HG03159 (cell line): ENCODE results near the gene GLCE.
"Not testable (repeated sequence)": the region's sequence is repeated elsewhere in the genome, so short reads cannot be mapped to it uniquely, and the experiment has no call there.

Experiments
- ATAC-seq: cut with Tn5 transposase; IDR thresholded peaks from one replicate; pipeline ENCODE4 v1.9.1; 2021; ENCODE audit warnings: mild to moderate bottlenecking, moderate library complexity; ENCODE audit not compliant: unreplicated experiment

GLCE gene

DNA sequence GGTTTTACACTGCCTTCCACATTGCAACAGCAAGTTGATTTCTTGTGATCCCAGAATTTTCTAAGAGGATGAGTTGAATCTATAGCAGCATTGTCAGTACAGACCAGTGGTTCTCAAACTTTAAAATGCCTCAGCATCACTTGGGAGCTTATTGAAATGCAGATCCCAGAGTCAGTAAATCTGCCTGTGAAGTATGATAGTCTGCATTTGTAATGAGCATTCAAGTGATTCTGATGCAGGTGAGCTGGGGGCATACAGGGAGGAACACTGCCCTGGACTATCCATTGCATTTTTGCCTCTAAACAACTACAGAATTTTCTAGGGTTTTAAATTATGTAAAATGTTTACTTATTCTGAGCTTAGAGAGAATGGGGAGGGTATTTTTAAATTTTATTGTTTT, 110.8 kb downstream of the GLCE start:
- ATAC-seq: no peak

DNA sequence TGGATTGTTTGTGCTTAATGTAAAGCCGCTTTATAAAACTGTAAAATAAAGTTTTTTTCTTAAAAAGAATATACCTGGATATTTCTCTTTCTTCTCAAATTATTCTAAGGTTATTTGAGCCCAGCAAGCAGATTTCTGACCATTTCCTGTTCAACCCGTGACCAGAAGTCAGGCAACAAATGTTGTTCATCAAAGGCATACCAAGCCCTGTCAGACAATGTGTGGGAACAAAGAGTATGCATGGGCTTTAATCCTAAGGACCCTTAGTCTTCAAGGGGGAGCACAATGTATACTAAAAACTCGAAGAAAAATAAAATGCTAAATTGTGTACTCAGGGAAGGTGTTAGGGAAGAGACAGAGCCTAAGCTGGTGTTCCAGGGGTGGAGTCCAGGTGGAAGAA, 111.7 kb downstream of the GLCE start:
- no peak for ATAC-seq

DNA sequence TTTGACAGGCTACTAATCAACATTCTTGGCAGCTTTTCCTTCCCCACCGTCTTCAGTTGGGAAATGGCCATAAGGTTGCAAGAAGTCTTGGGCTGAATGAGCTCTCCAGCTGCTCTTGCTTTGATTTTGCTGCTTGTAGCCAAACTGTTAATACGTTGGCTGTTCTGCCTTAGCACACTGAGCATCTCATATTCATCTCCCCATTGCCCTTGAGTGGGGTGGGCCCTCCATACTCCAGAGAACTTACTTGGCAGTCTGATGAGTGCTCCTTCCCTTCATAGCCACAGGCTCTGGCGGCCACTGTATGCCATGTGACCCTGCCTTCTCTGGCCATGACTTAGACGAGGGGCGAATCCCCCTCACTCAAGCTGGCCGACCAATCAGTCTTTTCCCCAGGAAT, 112.5 kb downstream of the GLCE start:
- no peak for ATAC-seq

DNA sequence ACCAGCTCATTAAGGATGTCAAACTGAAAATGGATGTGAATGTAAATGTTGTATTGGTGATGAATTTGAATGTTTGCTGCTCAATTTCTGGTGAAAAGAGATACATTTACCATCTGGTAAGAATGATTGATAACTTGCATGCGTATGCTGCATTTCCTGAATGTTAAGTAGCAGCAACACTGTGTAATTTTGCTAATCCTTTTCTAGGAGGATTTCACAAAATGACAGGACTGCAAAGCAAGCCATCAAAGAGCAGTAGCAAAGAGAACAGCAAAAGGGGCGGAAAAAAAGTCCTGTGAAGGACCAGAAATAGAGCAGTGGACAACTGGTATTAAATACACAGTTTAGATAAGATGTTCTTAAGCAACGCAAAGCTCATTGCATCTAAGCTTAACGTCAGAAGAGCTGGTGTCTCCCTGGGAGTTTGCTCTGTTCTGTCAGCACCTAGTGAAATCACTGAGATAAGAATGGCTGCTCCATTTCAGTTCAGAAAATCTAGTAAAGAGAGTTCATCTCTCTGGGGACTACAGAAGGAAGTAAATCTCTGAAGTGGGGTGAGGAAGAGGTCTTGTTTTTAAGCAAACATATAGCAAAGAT, 114.7 kb downstream of the GLCE start:
- no peak for ATAC-seq

DNA sequence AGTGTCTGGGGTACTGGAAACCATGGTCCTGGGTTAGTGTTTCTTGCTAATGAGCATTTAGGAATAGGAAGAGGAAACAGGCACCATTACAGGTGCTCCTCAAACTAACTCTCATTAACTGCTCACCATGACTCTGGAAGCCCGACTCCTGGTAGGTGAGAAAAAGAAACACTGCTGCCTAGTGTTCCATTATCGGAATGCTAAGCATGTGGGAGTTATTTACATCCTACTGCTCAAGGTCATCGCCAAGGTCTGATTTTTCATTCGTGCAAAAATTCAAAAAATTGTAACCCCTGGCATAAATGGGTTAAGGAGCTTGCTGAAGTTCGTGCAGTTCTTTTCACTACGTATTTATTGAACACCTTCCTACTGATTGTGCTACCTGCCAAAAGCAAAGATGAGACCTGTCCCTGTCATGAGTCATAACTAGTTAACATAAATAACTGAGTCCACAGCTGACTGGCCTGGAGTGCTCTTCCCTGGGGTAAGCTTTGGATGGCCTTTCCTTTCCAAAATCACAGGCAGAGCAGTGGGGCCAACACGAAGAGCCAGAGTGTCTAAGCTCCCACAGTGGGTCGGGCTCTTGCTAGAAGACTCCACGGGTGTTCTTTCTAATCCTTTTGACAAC, 115.6 kb downstream of the GLCE start:
- ATAC-seq: no peak

GRCh38 chr15:69277316-69277715, 116.9 kb downstream of the GLCE start:
- ATAC-seq: no peak

GRCh38 chr15:69279636-69280035, 119.2 kb downstream of the GLCE start:
- ATAC-seq: no peak

GRCh38 chr15:69280783-69281182, 120.3 kb downstream of the GLCE start:
- no peak for ATAC-seq

GRCh38 chr15:69282104-69282743, 121.8 kb downstream of the GLCE start:
- ATAC-seq: no peak

GRCh38 chr15:69285834-69286233, 125.4 kb downstream of the GLCE start:
- no peak for ATAC-seq

- ATAC-seq: no peak
These were observed 127.6 kb downstream of the GLCE start for GRCh38 chr15:69288011-69288410.

- ATAC-seq: no peak
These were observed 128.3 kb downstream of the GLCE start for GRCh38 chr15:69288531-69289341.

DNA sequence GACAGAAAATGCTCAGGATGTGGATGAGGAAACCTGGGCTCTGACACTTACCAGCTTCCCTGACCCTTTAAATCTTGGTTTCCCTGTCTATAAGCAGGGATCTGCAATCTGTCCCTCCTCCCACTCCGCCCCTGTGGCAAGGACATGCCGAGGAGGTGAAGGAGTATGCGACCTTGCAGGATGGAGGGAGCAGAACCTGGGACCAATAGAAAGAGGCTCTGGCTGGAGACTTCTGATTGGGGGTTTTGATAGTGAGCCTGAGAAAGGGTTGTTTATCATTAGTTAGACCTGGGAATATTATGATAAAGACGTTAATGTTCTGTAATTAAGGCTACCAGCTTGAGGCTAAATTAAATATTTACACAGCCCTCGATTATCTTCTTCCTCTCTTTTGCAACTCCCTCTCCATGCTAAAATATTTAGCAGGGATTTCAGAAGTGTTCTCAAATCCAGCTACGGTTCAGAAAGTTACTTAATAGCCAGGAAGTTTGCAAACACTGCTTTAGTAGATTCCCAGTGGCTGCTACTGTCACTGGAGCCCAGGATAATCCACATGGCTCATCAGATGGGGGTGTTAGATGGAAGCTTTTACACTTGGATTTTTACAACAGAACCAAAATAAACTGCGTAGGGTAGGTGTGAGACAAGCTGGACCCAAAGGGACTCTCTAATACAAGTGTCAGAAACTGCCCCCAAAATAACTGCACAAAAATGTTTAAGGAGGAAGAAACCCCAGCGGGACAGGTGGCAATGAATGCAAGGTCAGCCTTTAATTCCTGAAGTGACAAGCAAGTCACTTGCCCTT, 129.1 kb downstream of the GLCE start:
- no peak for ATAC-seq

DNA sequence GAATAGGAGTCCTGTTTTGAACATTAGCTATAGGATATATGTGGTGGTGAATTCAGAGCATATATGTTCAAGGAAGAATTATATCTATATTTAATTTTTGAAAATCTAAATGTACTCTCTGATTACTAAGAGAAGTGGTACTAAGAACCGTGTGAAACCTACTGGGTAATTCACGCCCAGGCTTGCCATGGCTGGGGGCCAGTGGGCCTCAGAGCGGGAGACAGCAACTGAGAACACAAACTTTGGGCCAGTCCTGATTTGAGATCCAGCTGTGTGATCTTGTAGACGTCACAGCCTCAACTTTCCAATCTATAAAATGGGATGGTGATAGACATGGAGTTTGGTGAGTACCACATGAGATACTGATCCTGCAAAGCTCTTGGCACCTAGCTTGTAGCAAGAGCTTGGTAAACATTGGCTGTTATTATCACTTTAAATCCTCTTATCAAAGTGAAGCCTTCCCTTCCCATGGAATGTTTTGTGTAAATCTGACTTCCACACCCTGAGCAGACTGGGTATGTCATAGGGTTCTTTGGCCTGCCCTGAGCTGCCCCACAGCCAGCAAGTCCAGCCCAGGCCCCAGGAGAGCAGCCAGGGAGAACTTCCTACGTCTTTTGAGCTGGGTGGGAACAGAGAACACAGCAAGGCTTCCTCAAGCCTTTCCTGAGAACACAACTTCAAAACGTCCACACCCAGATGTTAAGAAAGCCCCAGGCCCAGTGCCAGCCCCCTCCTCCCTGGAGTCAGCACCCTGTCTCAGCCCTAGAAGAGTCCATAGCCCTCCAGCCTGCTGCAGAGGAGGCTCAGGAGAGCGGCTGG, 130.1 kb downstream of the GLCE start:
- no peak for ATAC-seq

GRCh38 chr15:69291651-69292050, 131.2 kb downstream of the GLCE start:
- not testable (repeated sequence) for ATAC-seq

DNA sequence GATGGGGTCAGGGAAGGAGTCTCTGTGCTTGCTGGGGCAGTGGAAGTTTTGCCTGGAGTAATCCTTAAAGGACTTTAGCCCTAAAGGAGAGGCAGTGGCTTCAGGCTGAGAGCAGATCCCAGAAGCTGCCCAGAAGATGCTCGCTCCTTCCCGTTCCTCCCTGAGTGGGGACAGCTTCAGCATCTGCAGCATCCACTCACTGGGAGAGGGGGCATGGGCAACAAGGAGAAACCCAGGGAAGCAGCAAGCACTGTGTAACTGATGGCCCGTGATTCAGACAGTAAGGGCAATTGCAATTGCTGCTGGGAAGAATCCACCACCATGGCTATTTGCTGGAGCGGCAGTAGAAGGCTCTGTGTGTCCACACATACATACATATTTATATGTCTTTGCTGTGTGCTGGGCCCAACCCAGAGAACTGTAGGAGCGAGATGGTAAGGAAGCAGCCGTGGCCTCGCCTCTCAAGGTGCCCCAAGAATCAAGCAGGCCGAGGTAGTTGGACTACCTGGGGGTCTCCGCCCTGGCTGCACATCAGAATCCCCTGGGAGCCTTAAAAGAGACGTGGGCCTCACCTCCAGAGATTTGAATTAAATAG, 132.5 kb downstream of the GLCE start:
- no peak for ATAC-seq

DNA sequence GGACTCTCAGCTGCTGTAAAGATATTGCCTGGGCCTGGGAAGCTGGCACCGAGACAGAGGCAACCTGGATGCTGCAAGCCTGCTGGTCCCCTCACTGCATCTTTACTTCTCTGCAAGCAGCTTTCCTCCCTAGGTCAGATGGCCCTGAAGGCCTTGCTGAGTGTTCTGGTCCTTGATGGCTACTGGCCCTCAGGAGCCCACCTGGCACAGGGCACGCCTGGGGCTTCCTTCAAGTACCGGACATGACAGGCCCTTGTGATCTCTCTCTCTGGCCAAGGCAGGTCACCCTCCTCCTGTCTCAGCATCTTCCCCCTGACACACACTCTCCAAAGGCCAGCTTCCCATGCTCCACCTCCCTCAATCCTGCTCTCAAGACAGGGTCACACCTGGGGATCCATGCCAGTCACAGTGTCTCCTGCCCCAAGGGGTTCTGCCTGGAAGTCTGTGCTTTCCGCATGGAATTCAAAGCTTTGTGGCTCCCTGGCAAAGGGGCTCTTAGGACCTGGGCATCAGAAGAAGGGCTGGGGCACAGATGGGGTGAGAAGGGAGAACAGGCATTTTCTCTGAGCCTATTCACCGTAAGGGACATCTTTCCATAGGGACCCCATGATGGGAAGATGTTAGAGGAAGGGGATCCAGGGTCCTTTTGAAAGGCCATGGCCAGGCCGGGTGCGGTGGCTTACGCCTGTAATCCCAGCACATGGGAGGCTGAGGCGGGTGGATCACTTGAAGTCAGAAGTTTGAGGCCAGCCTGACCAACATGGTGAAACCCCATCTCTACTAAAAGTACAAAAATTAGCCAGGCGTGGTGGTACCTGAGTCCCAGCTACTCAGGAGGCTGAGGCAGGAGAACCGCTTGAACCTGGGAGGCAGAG, 133.5 kb downstream of the GLCE start:
- no peak for ATAC-seq

DNA sequence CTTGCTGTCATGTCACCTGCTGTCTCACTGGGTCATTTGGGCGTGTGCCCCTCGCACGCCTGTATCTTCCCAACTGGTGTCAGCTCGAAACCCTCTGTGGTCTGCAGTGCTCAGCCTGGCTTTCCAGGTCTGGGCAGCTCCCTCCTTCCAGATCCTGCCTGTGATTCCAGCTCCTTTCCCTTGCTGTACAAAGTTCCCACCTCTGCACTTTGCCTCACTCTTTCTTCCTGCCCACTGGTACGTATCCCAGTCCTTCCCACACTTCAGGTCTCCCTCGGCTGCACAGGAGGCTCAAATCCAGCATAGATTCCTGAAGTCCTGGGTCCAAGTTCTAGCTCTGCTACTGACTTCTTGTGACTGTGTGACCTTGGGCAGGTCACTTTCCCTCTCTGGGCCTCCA, 136.2 kb downstream of the GLCE start:
- no peak for ATAC-seq
